SK-N-SH (cell line): ENCODE data around the gene SRCIN1. TPM values are rescaled to one million over a fixed set of nuclear protein-coding genes. Genes with fewer than 3 reads are reported as not detected.

Experiments
- CTCF ChIA-PET: fragments of 300-600, 350-600 bp; formaldehyde crosslinking; extraction: SDS; loops from one replicate; lab custom pipeline; 2021; lab: Yijun Ruan, JAX
- POLR2A ChIA-PET: fragments of 350-600 bp; sonication (Branson Sonifier 250); formaldehyde crosslinking; extraction: SDS; loops from one replicate; lab custom pipeline; 2020; ENCODE audit warnings: antibody characterized with exemption, inconsistent platforms; lab: Yijun Ruan, JAX
- DNase-seq: peaks from one replicate; pipeline ENCODE4 v3.0.0; 2012
- H2AFZ ChIP-seq: fragments of 200-600 bp; sonication (generic); 2 replicates; pipeline ENCODE4 v1.8.1; 2016; ENCODE audit warnings: antibody characterized with exemption, mild to moderate bottlenecking, low read depth
- H3F3A ChIP-seq: fragments of 200-600 bp; sonication (generic); replicated peaks from 2 replicates; pipeline ENCODE3; 2016; ENCODE audit warnings: antibody characterized with exemption, mild to moderate bottlenecking; ENCODE audit not compliant: insufficient read depth
- H3K27ac ChIP-seq, 2 experiments: fragments of 200-500 bp in 1 of 2; fragments of 200-600 bp in 1 of 2; sonication (Bioruptor generic) in 1 of 2; sonication (generic), shearing (Covaris generic) in 1 of 2; 2 replicates each; pipeline versions ENCODE4 v1.5.1 to v1.6.1; 2014 to 2016; ENCODE audit warnings: low read depth in 2 of 2, inconsistent platforms in 1 of 2, low read length in 1 of 2, mild to moderate bottlenecking in 1 of 2, mixed read lengths in 1 of 2
- H3K27me3 ChIP-seq: fragments of 200-600 bp; sonication (generic), shearing (Covaris generic); 2 replicates; pipeline ENCODE4 v1.6.1; 2016; ENCODE audit warnings: mixed run types; ENCODE audit not compliant: insufficient read depth
- H3K36me3 ChIP-seq, 2 experiments: fragments of 200-500 bp in 1 of 2; fragments of 200-600 bp in 1 of 2; sonication (Bioruptor generic) in 1 of 2; sonication (generic) in 1 of 2; replicated peaks in 1 of 2; 2 replicates each; pipeline versions ENCODE3 to v1.5.1; 2014 to 2016; ENCODE audit warnings: low read length in 1 of 2, mild to moderate bottlenecking in 1 of 2; ENCODE audit not compliant: insufficient read depth in 2 of 2, control insufficient read depth in 1 of 2
- H3K4me1 ChIP-seq, 2 experiments: fragments of 200-500 bp in 1 of 2; fragments of 200-600 bp in 1 of 2; sonication (Bioruptor generic) in 1 of 2; sonication (generic), shearing (Covaris generic) in 1 of 2; 2 replicates each; pipeline versions ENCODE4 v1.5.1 to v1.6.1; 2014 to 2016; ENCODE audit warnings: low read depth in 1 of 2, low read length in 1 of 2, mixed run types in 1 of 2; ENCODE audit not compliant: insufficient read depth in 2 of 2, control insufficient read depth in 1 of 2
- H3K4me2 ChIP-seq: fragments of 200-600 bp; sonication (generic), shearing (Covaris generic); 2 replicates; pipeline ENCODE4 v1.6.1; 2017; ENCODE audit warnings: mixed run types
- H3K4me3 ChIP-seq, 2 experiments: fragments of 200-500 bp in 1 of 2; fragments of 200-600 bp in 1 of 2; sonication (Bioruptor generic) in 1 of 2; sonication (generic), shearing (Covaris generic) in 1 of 2; 2 replicates each; pipeline versions ENCODE4 v1.5.1 to v1.8.1; 2014 to 2016; ENCODE audit warnings: low read depth in 2 of 2, inconsistent platforms in 1 of 2, low read length in 1 of 2, mild to moderate bottlenecking in 1 of 2, mixed read lengths in 1 of 2, moderate library complexity in 1 of 2
- H3K79me2 ChIP-seq: fragments of 200-600 bp; sonication (generic); 2 replicates; pipeline ENCODE4 v1.8.1; 2017; ENCODE audit warnings: mild to moderate bottlenecking; ENCODE audit not compliant: insufficient read depth
- H3K9ac ChIP-seq: fragments of 200-600 bp; sonication (generic); 2 replicates; pipeline ENCODE4 v1.6.1; 2017; ENCODE audit warnings: mixed run types
- H3K9me2 ChIP-seq: fragments of 200-600 bp; sonication (generic); 2 replicates; pipeline ENCODE4 v1.6.1; 2017; ENCODE audit warnings: mixed run types
- H3K9me3 ChIP-seq: fragments of 200-600 bp; sonication (generic); 2 replicates; pipeline ENCODE4 v1.6.1; 2017; ENCODE audit warnings: mixed run types, mild to moderate bottlenecking, moderate library complexity
- H4K20me1 ChIP-seq: fragments of 200-600 bp; sonication (generic); 2 replicates; pipeline ENCODE4 v1.6.1; 2017; ENCODE audit warnings: mild to moderate bottlenecking, mixed run types; ENCODE audit not compliant: insufficient read depth
- EP300 ChIP-seq, 2 experiments: IDR thresholded peaks; 2 replicates each; pipeline versions ENCODE4 v1.4.0 to v1.6.1; 2012; ENCODE audit warnings: borderline replicate concordance in 1 of 2, low read depth in 1 of 2, low read length in 1 of 2
- FOXJ3 ChIP-seq: sonication (generic); formaldehyde crosslinking; IDR thresholded peaks from 2 replicates; pipeline ENCODE4 v1.5.1; 2020; ENCODE audit warnings: mild to moderate bottlenecking, missing genetic modification reagents
- FOXM1 ChIP-seq: IDR thresholded peaks from 2 replicates; pipeline ENCODE4 v1.4.0; 2012; ENCODE audit warnings: low read depth, mild to moderate bottlenecking
- GABPA ChIP-seq: IDR thresholded peaks from 2 replicates; pipeline ENCODE4 v1.4.0; 2012; ENCODE audit warnings: low read depth, mild to moderate bottlenecking
- GATA2 ChIP-seq: sonication (generic); formaldehyde crosslinking; IDR thresholded peaks from 2 replicates; pipeline ENCODE4 v1.5.0; 2020; ENCODE audit warnings: mild to moderate bottlenecking, missing genetic modification reagents
- JUND ChIP-seq: IDR thresholded peaks from 2 replicates; pipeline ENCODE4 v1.4.0; 2012
- MXI1 ChIP-seq: IDR thresholded peaks from 2 replicates; pipeline ENCODE4 v1.6.1; 2012; ENCODE audit warnings: mild to moderate bottlenecking, low read depth, low read length, improper control_type of control experiment
- RCOR1 ChIP-seq: fragments of 150-350 bp; IDR thresholded peaks from 2 replicates; pipeline ENCODE4 v1.6.1; 2017; ENCODE audit warnings: antibody characterized with exemption, low read length
- REST ChIP-seq: IDR thresholded peaks from 2 replicates; pipeline ENCODE4 v1.6.1; 2012; ENCODE audit warnings: mild to moderate bottlenecking, low read depth, low read length, moderate library complexity
- RFX5 ChIP-seq: IDR thresholded peaks from 2 replicates; pipeline ENCODE4 v1.6.1; 2012; ENCODE audit warnings: mild to moderate bottlenecking, improper control_type of control experiment, low read length
- SIN3A ChIP-seq: IDR thresholded peaks from 2 replicates; pipeline ENCODE4 v1.6.1; 2012; ENCODE audit warnings: low read depth, mild to moderate bottlenecking, low read length, moderate library complexity, borderline replicate concordance
- SMC3 ChIP-seq: IDR thresholded peaks from 2 replicates; pipeline ENCODE4 v1.6.1; 2012; ENCODE audit warnings: low read depth, low read length, improper control_type of control experiment
- TEAD4 ChIP-seq: IDR thresholded peaks from 2 replicates; pipeline ENCODE4 v1.4.0; 2012; ENCODE audit warnings: mild to moderate bottlenecking, borderline replicate concordance; ENCODE audit not compliant: insufficient read depth
- polyA plus RNA-seq, 3 experiments: library from polyadenylated mRNA; depleted of rRNA; stranded (reverse); fragments of >200 nt; gene quantifications; 2 replicates each; pipeline ENCODE4 v1.2.3, GENCODE V29; 2012
- TF ChIP-seq, protein P1 (sequence below): fragments of 200-600 bp; sonication (generic); IDR thresholded peaks from 2 replicates; pipeline ENCODE4 v1.6.1; 2017; ENCODE audit warnings: antibody characterized with exemption, mild to moderate bottlenecking, moderate library complexity

The SRCIN1 gene
- polyA plus RNA-seq, 1 of the 3 experiments (the other 2 are of a cell fraction): 1.0 TPM

GRCh38 chr17:38582069-38582468 is 23.7 kb downstream of the SRCIN1 start:
- H3K9me3 ChIP-seq: no peaks in the 10 kb centered on the region
- ChIA-PET POLR2A (interaction anchor here (1.0 kb wide), 1 partner anchor 24 kb away, joined by 3 read pairs; no protein-coding TSS in a partner anchor), CTCF (interaction anchor here (1.0 to 16.4 kb wide), 10 partner anchors 19 to 92 kb away, joined by 3 to 232 read pairs (median 15); partner anchors contain the start of gene SRCIN1)
- TF ChIP-seq GABPA (no peak), TEAD4 (no peak), MXI1 (no peak), SMC3 (no peak), FOXJ3 (CRISPR knock-in tag) (no peak), RCOR1 (no peak), JUND (no peak), FOXM1 (no peak), EP300 (IDR thresholded peaks at IDR 0.05; ENCODE audit: borderline replicate concordance in 1 of 2, low read depth in 1 of 2, low read length in 1 of 2) (no peak), REST (no peak), SIN3A (no peak), GATA2 (no peak), RFX5 (no peak)
- TF ChIP-seq, protein P1, sequence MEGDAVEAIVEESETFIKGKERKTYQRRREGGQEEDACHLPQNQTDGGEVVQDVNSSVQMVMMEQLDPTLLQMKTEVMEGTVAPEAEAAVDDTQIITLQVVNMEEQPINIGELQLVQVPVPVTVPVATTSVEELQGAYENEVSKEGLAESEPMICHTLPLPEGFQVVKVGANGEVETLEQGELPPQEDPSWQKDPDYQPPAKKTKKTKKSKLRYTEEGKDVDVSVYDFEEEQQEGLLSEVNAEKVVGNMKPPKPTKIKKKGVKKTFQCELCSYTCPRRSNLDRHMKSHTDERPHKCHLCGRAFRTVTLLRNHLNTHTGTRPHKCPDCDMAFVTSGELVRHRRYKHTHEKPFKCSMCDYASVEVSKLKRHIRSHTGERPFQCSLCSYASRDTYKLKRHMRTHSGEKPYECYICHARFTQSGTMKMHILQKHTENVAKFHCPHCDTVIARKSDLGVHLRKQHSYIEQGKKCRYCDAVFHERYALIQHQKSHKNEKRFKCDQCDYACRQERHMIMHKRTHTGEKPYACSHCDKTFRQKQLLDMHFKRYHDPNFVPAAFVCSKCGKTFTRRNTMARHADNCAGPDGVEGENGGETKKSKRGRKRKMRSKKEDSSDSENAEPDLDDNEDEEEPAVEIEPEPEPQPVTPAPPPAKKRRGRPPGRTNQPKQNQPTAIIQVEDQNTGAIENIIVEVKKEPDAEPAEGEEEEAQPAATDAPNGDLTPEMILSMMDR: no peak
- H3K9ac ChIP-seq: no peak overlapping the region
- no peaks in the 10 kb centered on the region for H4K20me1 ChIP-seq
- H3K36me3 ChIP-seq: no peaks in the 10 kb centered on the region
- no peak for DNase-seq
- no peaks in the 10 kb centered on the region for H3K9me2 ChIP-seq
- no peaks in the 10 kb centered on the region for H3F3A ChIP-seq
- H2AFZ ChIP-seq: no peak overlapping the region
- H3K27ac ChIP-seq: no peak overlapping the region
- H3K4me3 ChIP-seq: no peak overlapping the region
- H3K79me2 ChIP-seq: no peaks in the 10 kb centered on the region
- peaks cover 6 to 53% of the 10 kb centered on the region in 2 experiments; a peak in 3 of 4 replicates for H3K4me1 ChIP-seq
- no peak overlapping the region for H3K4me2 ChIP-seq
- H3K27me3 ChIP-seq: peaks cover 13% of the 10 kb centered on the region; the same call in 1 of the 2 replicates
